ENCODE data around the gene MICAL1.

The MICAL1 gene

GRCh38 chr6:109446541-109446940 is 9.0 kb downstream of the MICAL1 start:
- no peak overlapping the region for H3K4me3 ChIP-seq (replicated peaks; ENCODE audit: low read depth, low read length)
- H3K36me3 ChIP-seq (ENCODE audit: control insufficient read depth, insufficient read depth, low read length) = peaks cover 59% of the 10 kb centered on the region
- H3K27me3 ChIP-seq (replicated peaks; ENCODE audit: control insufficient read depth, insufficient read depth, low read length) = no peaks in the 10 kb centered on the region
- no peak for DNase-seq (ENCODE audit: extremely low read depth, insufficient read length)
- no peak for TF ChIP-seq CTCF (IDR thresholded peaks at IDR 0.05; ENCODE audit: insufficient read depth, low read length, poor library complexity, severe bottlenecking)

- Histone ChIP-seq H3K4me3 (replicated peaks; ENCODE audit: low read depth, low read length) (no peak overlapping the region), H3K27me3 (replicated peaks; ENCODE audit: control insufficient read depth, insufficient read depth, low read length) (no peaks in the 10 kb centered on the region), H3K36me3 (ENCODE audit: control insufficient read depth, insufficient read depth, low read length) (peaks cover 59% of the 10 kb centered on the region)
- no peak for DNase-seq (ENCODE audit: extremely low read depth, insufficient read length)
- TF ChIP-seq CTCF (IDR thresholded peaks at IDR 0.05; ENCODE audit: insufficient read depth, low read length, poor library complexity, severe bottlenecking) = no peak
These were observed 9.5 kb downstream of the MICAL1 start for GRCh38 chr6:109446072-109446471.

GRCh38 chr6:109445382-109445781 is 10.2 kb downstream of the MICAL1 start:
- no peak for TF ChIP-seq CTCF (IDR thresholded peaks at IDR 0.05; ENCODE audit: insufficient read depth, low read length, poor library complexity, severe bottlenecking)
- H3K36me3 ChIP-seq (ENCODE audit: control insufficient read depth, insufficient read depth, low read length) = peaks cover 57% of the 10 kb centered on the region
- no peaks in the 10 kb centered on the region for H3K27me3 ChIP-seq (replicated peaks; ENCODE audit: control insufficient read depth, insufficient read depth, low read length)
- DNase-seq (ENCODE audit: extremely low read depth, insufficient read length) = no peak
- H3K4me3 ChIP-seq (replicated peaks; ENCODE audit: low read depth, low read length) = no peak overlapping the region

GRCh38 chr6:109443425-109443950 is 12.1 kb downstream of the MICAL1 start:
- DNase-seq (ENCODE audit: extremely low read depth, insufficient read length) = no peak

GRCh38 chr6:109442393-109442924 is 13.1 kb downstream of the MICAL1 start:
- TF ChIP-seq CTCF (IDR thresholded peaks at IDR 0.05; ENCODE audit: insufficient read depth, low read length, poor library complexity, severe bottlenecking) = no peak
- H3K27me3 ChIP-seq (replicated peaks; ENCODE audit: control insufficient read depth, insufficient read depth, low read length) = no peaks in the 10 kb centered on the region
- DNase-seq (ENCODE audit: extremely low read depth, insufficient read length) = no peak
- H3K4me3 ChIP-seq (replicated peaks; ENCODE audit: low read depth, low read length) = no peak overlapping the region
- H3K36me3 ChIP-seq (ENCODE audit: control insufficient read depth, insufficient read depth, low read length) = peaks cover 42% of the 10 kb centered on the region

More at GRCh38 chr6:109443425-109443950, 12.1 kb downstream of the MICAL1 start:
- peaks cover 45% of the 10 kb centered on the region for H3K36me3 ChIP-seq (ENCODE audit: control insufficient read depth, insufficient read depth, low read length)
- H3K27me3 ChIP-seq (replicated peaks; ENCODE audit: control insufficient read depth, insufficient read depth, low read length) = no peaks in the 10 kb centered on the region
- no peak for TF ChIP-seq CTCF (IDR thresholded peaks at IDR 0.05; ENCODE audit: insufficient read depth, low read length, poor library complexity, severe bottlenecking)
- no peak overlapping the region for H3K4me3 ChIP-seq (replicated peaks; ENCODE audit: low read depth, low read length)
